Measurements from ENCODE around the gene PLPP1.
"Not testable (repeated sequence)": the region's sequence is repeated elsewhere in the genome, so short reads cannot be mapped to it uniquely, and the experiment has no call there.

The PLPP1 gene

GRCh38 chr5:55544341-55544740 lies 9.6 kb upstream of the PLPP1 start:
- DNase-seq = no peak

GRCh38 chr5:55541056-55541635 lies 6.4 kb upstream of the PLPP1 start:
- no peak for DNase-seq

- no peak for DNase-seq
These were observed 5.8 kb upstream of the PLPP1 start for GRCh38 chr5:55540525-55540924.

GRCh38 chr5:55540024-55540423 lies 5.3 kb upstream of the PLPP1 start:
- no peak for DNase-seq

- peak; percentile 56 for DNase-seq
These were observed 3.9 kb upstream of the PLPP1 start for GRCh38 chr5:55538661-55539060.

- not testable (repeated sequence) for DNase-seq
These were observed 2.6 kb upstream of the PLPP1 start for GRCh38 chr5:55537315-55537714.

- no peak for DNase-seq
These were observed 588 bp upstream of the PLPP1 start for GRCh38 chr5:55535199-55535905.

GRCh38 chr5:55533521-55534435 lies 986 bp downstream of the PLPP1 start:
- peak; percentile 39 for DNase-seq

GRCh38 chr5:55530669-55531068 lies 4.1 kb downstream of the PLPP1 start:
- no peak for DNase-seq

GRCh38 chr5:55524816-55525215 lies 9.9 kb downstream of the PLPP1 start:
- no peak for DNase-seq

- DNase-seq = no peak
These were observed 11.5 kb downstream of the PLPP1 start for GRCh38 chr5:55523293-55523692.

- no peak for DNase-seq
These were observed 12.9 kb downstream of the PLPP1 start for GRCh38 chr5:55521881-55522280.

GRCh38 chr5:55520117-55520839 lies 14.5 kb downstream of the PLPP1 start:
- DNase-seq = no peak

- DNase-seq = no peak
These were observed 15.9 kb downstream of the PLPP1 start for GRCh38 chr5:55518831-55519390.

- DNase-seq = no peak
These were observed 17.0 kb downstream of the PLPP1 start for GRCh38 chr5:55517804-55518203.

GRCh38 chr5:55511010-55511409 lies 23.8 kb downstream of the PLPP1 start:
- no peak for DNase-seq

GRCh38 chr5:55510523-55510880 lies 24.3 kb downstream of the PLPP1 start:
- no peak for DNase-seq

GRCh38 chr5:55509796-55510522 lies 24.8 kb downstream of the PLPP1 start:
- no peak for DNase-seq

GRCh38 chr5:55509097-55509496 lies 25.7 kb downstream of the PLPP1 start:
- DNase-seq = no peak

- DNase-seq = no peak
These were observed 27.2 kb downstream of the PLPP1 start for GRCh38 chr5:55507574-55507973.

GRCh38 chr5:55505711-55506110 lies 29.1 kb downstream of the PLPP1 start:
- DNase-seq = not testable (repeated sequence)

- DNase-seq = not testable (repeated sequence)
These were observed 30.8 kb downstream of the PLPP1 start for GRCh38 chr5:55503917-55504316.
